Keratinocyte (primary cell): ENCODE measurements around the gene KRTAP21-3. TPM values are rescaled to one million over a fixed set of nuclear protein-coding genes. Genes with fewer than 3 reads are reported as not detected.
A peak's percentile ranks its signal among the peaks of the same experiment; 100 is the strongest.

Experiments used
- DNase-seq: peaks from one replicate; pipeline ENCODE4 v3.0.0-alpha.2; 2011; ENCODE audit warnings: low read depth, missing footprints, low spot score
- FAIRE-seq: peaks from 2 replicates; lab custom pipeline; 2011; peaks lifted over from hg19 to GRCh38; lab: Jason Lieb, UNC
- H2AFZ ChIP-seq: 2 replicates; pipeline ENCODE4 v1.6.0; 2012; ENCODE audit warnings: low read length, control low read depth, inconsistent platforms; ENCODE audit not compliant: control insufficient read depth
- H3K27ac ChIP-seq: 2 replicates; pipeline ENCODE4 v1.5.1; 2011; ENCODE audit warnings: low read length; ENCODE audit not compliant: control insufficient read depth, insufficient read depth
- H3K27me3 ChIP-seq: 3 replicates; pipeline ENCODE4 v1.6.0; 2011; ENCODE audit warnings: low read length; ENCODE audit not compliant: control insufficient read depth, insufficient read depth; ENCODE audit errors: extremely low read depth
- H3K36me3 ChIP-seq, 2 experiments: 2 replicates in 1 of 2; 3 replicates in 1 of 2; pipeline ENCODE4 v1.5.1; 2011; ENCODE audit warnings: low read length in 2 of 2, mild to moderate bottlenecking in 1 of 2; ENCODE audit not compliant: control insufficient read depth in 2 of 2, insufficient read depth in 2 of 2; ENCODE audit errors: extremely low read depth in 1 of 2
- H3K4me1 ChIP-seq: 3 replicates; pipeline ENCODE4 v1.5.1; 2011; ENCODE audit warnings: low read length; ENCODE audit not compliant: control insufficient read depth, insufficient read depth; ENCODE audit errors: extremely low read depth
- H3K4me2 ChIP-seq: 3 replicates; pipeline ENCODE4 v1.6.0; 2011; ENCODE audit warnings: low read depth, low read length; ENCODE audit not compliant: control insufficient read depth, insufficient read depth; ENCODE audit errors: extremely low read depth
- H3K4me3 ChIP-seq, 3 experiments: fragments of 200-600 bp in 1 of 3; sonication (generic) in 1 of 3; 2 replicates in 2 of 3; 3 replicates in 1 of 3; pipeline ENCODE4 v1.5.1; 2011 to 2016; ENCODE audit warnings: low read length in 3 of 3, mild to moderate bottlenecking in 3 of 3, control low read depth in 2 of 3, inconsistent platforms in 1 of 3, low read depth in 1 of 3, mixed read lengths in 1 of 3, mixed run types in 1 of 3, moderate library complexity in 1 of 3; ENCODE audit not compliant: control insufficient read depth in 2 of 3, insufficient read depth in 2 of 3; ENCODE audit errors: extremely low read depth in 1 of 3
- H3K79me2 ChIP-seq: 2 replicates; pipeline ENCODE4 v1.6.0; 2012; ENCODE audit warnings: low read length; ENCODE audit not compliant: control insufficient read depth, insufficient read depth
- H3K9ac ChIP-seq: 3 replicates; pipeline ENCODE4 v1.6.0; 2011; ENCODE audit warnings: low read length; ENCODE audit not compliant: control insufficient read depth, insufficient read depth; ENCODE audit errors: extremely low read depth
- H3K9me1 ChIP-seq: 3 replicates; pipeline ENCODE4 v1.6.0; 2011; ENCODE audit warnings: low read length; ENCODE audit not compliant: control insufficient read depth, insufficient read depth; ENCODE audit errors: extremely low read depth
- H3K9me3 ChIP-seq: 2 replicates; pipeline ENCODE4 v1.5.1; 2012; ENCODE audit warnings: low read depth, low read length; ENCODE audit not compliant: control insufficient read depth
- H4K20me1 ChIP-seq: 3 replicates; pipeline ENCODE4 v1.6.0; 2011; ENCODE audit warnings: low read length; ENCODE audit not compliant: control insufficient read depth, insufficient read depth; ENCODE audit errors: extremely low read depth
- CTCF ChIP-seq, 3 experiments: IDR thresholded peaks in 1 of 3; conservative IDR thresholded peaks in 1 of 3; optimal IDR thresholded peaks in 1 of 3; 2 replicates in 2 of 3; 3 replicates in 1 of 3; pipeline versions ENCODE3 to v1.5.1; 2011; ENCODE audit warnings: low read length in 3 of 3, mild to moderate bottlenecking in 3 of 3, moderate library complexity in 2 of 3, control low read depth in 1 of 3, inconsistent platforms in 1 of 3; ENCODE audit not compliant: insufficient read depth in 2 of 3; ENCODE audit errors: extremely low read depth in 1 of 3
- EZH2 ChIP-seq: IDR thresholded peaks from one replicate; pipeline ENCODE4 v1.6.1; 2012; ENCODE audit warnings: inconsistent platforms, mild to moderate bottlenecking, low read length, moderate library complexity
- dilution Hi-C: fragments of 300-500 bp; cut with MboI; formaldehyde crosslinking; loops from one replicate; pipeline ENCODE4 v1.7.0; 2020; ENCODE audit warnings: low sequenced_read_pairs; ENCODE audit not compliant: extremely low pct_ligation_motif_present
- polyA plus RNA-seq, 5 experiments: library from polyadenylated mRNA; depleted of rRNA in 3 of 5; stranded (reverse) in 3 of 5; stranded (forward) in 1 of 5; unstranded in 1 of 5; fragments of >200 nt; gene quantifications; 1 replicate in 1 of 5; 2 replicates in 3 of 5; 3 replicates in 1 of 5; pipeline versions ENCODE4 v1.2.1 to v1.2.3, GENCODE V29; 2011 to 2012; ENCODE audit warnings: missing spikeins in 2 of 5, low read depth in 1 of 5, low replicate concordance in 1 of 5

The KRTAP21-3 gene
- polyA plus RNA-seq, 1 donor (not counting 4 experiments of a cell fraction or from before 2014, with no cell fraction given): not detected

- Histone ChIP-seq H2AFZ (no peak overlapping the region), H4K20me1 (no peaks in the 10 kb centered on the region), H3K9me3 (no peaks in the 10 kb centered on the region), H3K9me1 (no peaks in the 10 kb centered on the region), H3K4me1 (no peaks in the 10 kb centered on the region), H3K27ac (no peak overlapping the region), H3K79me2 (no peaks in the 10 kb centered on the region), H3K27me3 (no peaks in the 10 kb centered on the region), H3K36me3 (no peaks in the 10 kb centered on the region), H3K4me3 (no peak overlapping the region), H3K4me2 (no peak overlapping the region), H3K9ac (no peak overlapping the region)
- DNase-seq: no peak
- no peak for FAIRE-seq
- no peak for TF ChIP-seq EZH2
- TF ChIP-seq CTCF (optimal IDR thresholded peaks at IDR 0.05 in 1 of 3, IDR thresholded peaks at IDR 0.05 in 1 of 3, conservative IDR thresholded peaks at IDR 0.05 in 1 of 3; ENCODE audit: extremely low read depth in 1 of 3, insufficient read depth in 2 of 3, low read length in 3 of 3): no peak
- dilution Hi-C loops: no loop called here
Observed at GRCh38 chr21:30726726-30727125, 8.1 kb upstream of the KRTAP21-3 start.

DNA sequence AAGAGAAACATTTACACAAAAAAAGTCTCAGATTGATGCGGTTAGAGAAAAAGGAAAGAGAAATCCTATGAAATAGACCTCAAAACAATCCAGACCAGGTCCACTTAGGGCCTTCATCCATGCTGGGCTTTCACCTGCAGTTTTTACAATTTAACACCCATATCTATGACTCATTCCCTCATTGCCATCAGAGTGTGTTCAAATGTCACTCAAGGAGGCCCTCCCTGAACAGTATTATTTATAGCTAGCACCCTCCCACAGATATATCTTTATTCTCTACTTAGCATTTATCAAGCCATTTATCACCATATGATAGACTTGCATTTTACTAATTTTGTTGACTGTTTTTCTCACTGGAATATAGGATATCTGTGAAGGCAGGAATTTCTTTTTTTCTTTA is 824 bp upstream of the KRTAP21-3 start:
- Histone ChIP-seq H3K36me3 (no peaks in the 10 kb centered on the region), H3K4me3 (no peak overlapping the region), H3K4me1 (peaks cover 27% of the 10 kb centered on the region), H3K27me3 (no peaks in the 10 kb centered on the region), H2AFZ (no peak overlapping the region), H3K9me3 (no peaks in the 10 kb centered on the region), H3K9me1 (no peaks in the 10 kb centered on the region), H3K9ac (no peak overlapping the region), H3K4me2 (no peak overlapping the region), H3K27ac (peak overlapping the region; percentile 81), H3K79me2 (no peaks in the 10 kb centered on the region), H4K20me1 (no peaks in the 10 kb centered on the region)
- no peak for FAIRE-seq
- TF ChIP-seq CTCF (optimal IDR thresholded peaks at IDR 0.05 in 1 of 3, IDR thresholded peaks at IDR 0.05 in 1 of 3, conservative IDR thresholded peaks at IDR 0.05 in 1 of 3; ENCODE audit: extremely low read depth in 1 of 3, insufficient read depth in 2 of 3, low read length in 3 of 3) (no peak), EZH2 (no peak)
- no peak for DNase-seq
- dilution Hi-C loops: no loop called here
